ENCODE data around the gene NR1I2. TPM values are rescaled to one million over a fixed set of nuclear protein-coding genes. Genes with fewer than 3 reads are reported as not detected.

The NR1I2 gene
- total and polyA plus RNA-seq, 2 donors (not counting 3 experiments of a cell fraction or from before 2014, with no cell fraction given): 0.03 TPM; not detected in 1

GRCh38 chr3:119778811-119779210 lies 3.1 kb upstream of the NR1I2 start:
- Histone ChIP-seq H3K4me1 (ENCODE audit: control insufficient read depth, extremely low read depth, insufficient read depth, low read length) (no peaks in the 10 kb centered on the region), H3K9ac (replicated peaks; ENCODE audit: extremely low read depth, insufficient read depth, low read length) (no peak overlapping the region), H3K9me3 (replicated peaks; ENCODE audit: control insufficient read depth, insufficient read depth, low read length) (no peaks in the 10 kb centered on the region), H3K9me1 (replicated peaks; ENCODE audit: control insufficient read depth, extremely low read depth, insufficient read depth, low read length) (no peaks in the 10 kb centered on the region), H3K36me3 (ENCODE audit: control insufficient read depth in 2 of 2, extremely low read depth in 1 of 2, insufficient read depth in 2 of 2, low read length in 2 of 2) (no peaks in the 10 kb centered on the region), H3K4me2 (ENCODE audit: insufficient read depth, low read length) (no peak overlapping the region), H2AFZ (ENCODE audit: low read depth, low read length) (no peak overlapping the region), H3K4me3 (replicated peaks in 1 of 3; ENCODE audit: insufficient read depth in 1 of 3, low read depth in 1 of 3, low read length in 3 of 3) (no peak overlapping the region), H3K79me2 (ENCODE audit: control insufficient read depth, insufficient read depth, low read length) (no peaks in the 10 kb centered on the region), H3K27ac (ENCODE audit: insufficient read depth, low read depth, low read length) (no peak overlapping the region), H3K27me3 (ENCODE audit: control insufficient read depth in 2 of 2, insufficient read depth in 2 of 2, low read length in 2 of 2) (no peaks in the 10 kb centered on the region), H4K20me1 (replicated peaks; ENCODE audit: control insufficient read depth, extremely low read depth, insufficient read depth, low read length) (no peaks in the 10 kb centered on the region)
- TF ChIP-seq EZH2 (IDR thresholded peaks at IDR 0.05; ENCODE audit: borderline replicate concordance, low read depth, low read length, severe bottlenecking): no peak
- TF ChIP-seq JUN (IDR thresholded peaks at IDR 0.05; ENCODE audit: borderline replicate concordance, insufficient read depth, insufficient read length, low read depth): no peak
- no peak for TF ChIP-seq GATA2 (IDR thresholded peaks at IDR 0.05; ENCODE audit: insufficient read depth, insufficient read length, low read depth, low read length)
- no peak for TF ChIP-seq POLR2AphosphoS5 (IDR thresholded peaks at IDR 0.05; ENCODE audit: insufficient read depth, low read depth, low read length)
- no peak for TF ChIP-seq POLR2A (IDR thresholded peaks at IDR 0.05; ENCODE audit: low read depth, low read length)
- FAIRE-seq (no peak), DNase-seq (ENCODE audit: low read depth, low spot score) (no peak)
- dilution Hi-C loops (cut with MboI; ENCODE audit: extremely low pct_ligation_motif_present, low sequenced_read_pairs): no loop called here
- intact Hi-C loops (cut with micrococcal nuclease): no loop called here
- BruUV-seq (replicated peaks): no TSS peak
- CTCF ChIA-PET: no interaction called here
- POLR2A ChIA-PET: no interaction called here

GRCh38 chr3:119779731-119780383 lies 2.0 kb upstream of the NR1I2 start:
- no peaks in the 10 kb centered on the region for H3K27me3 ChIP-seq (ENCODE audit: control insufficient read depth in 2 of 2, insufficient read depth in 2 of 2, low read length in 2 of 2)
- TF ChIP-seq POLR2A (IDR thresholded peaks at IDR 0.05; ENCODE audit: low read depth, low read length) (no peak), POLR2AphosphoS5 (IDR thresholded peaks at IDR 0.05; ENCODE audit: insufficient read depth, low read depth, low read length) (no peak), CTCF (IDR thresholded peaks at IDR 0.05; ENCODE audit: extremely low read depth in 1 of 2, insufficient read depth in 1 of 2, low read depth in 1 of 2, low read length in 2 of 2) (no peak), JUN (IDR thresholded peaks at IDR 0.05; ENCODE audit: borderline replicate concordance, insufficient read depth, insufficient read length, low read depth) (no peak), GATA2 (IDR thresholded peaks at IDR 0.05; ENCODE audit: insufficient read depth, insufficient read length, low read depth, low read length) (no peak), FOS (IDR thresholded peaks at IDR 0.05; ENCODE audit: borderline replicate concordance, insufficient read depth, low read length) (no peak), MAX (IDR thresholded peaks at IDR 0.05; ENCODE audit: insufficient read depth, insufficient read length) (no peak), EZH2 (IDR thresholded peaks at IDR 0.05; ENCODE audit: borderline replicate concordance, low read depth, low read length, severe bottlenecking) (no peak), MYC (IDR thresholded peaks at IDR 0.05; ENCODE audit: low read depth, low read length) (no peak)
- no peak overlapping the region for H2AFZ ChIP-seq (ENCODE audit: low read depth, low read length)
- no peak for FAIRE-seq
- DNase-seq (ENCODE audit: low read depth, low spot score): no peak
- no peak overlapping the region for H3K4me3 ChIP-seq (replicated peaks in 1 of 3; ENCODE audit: insufficient read depth in 1 of 3, low read depth in 1 of 3, low read length in 3 of 3)
- no peaks in the 10 kb centered on the region for H3K4me1 ChIP-seq (ENCODE audit: control insufficient read depth, extremely low read depth, insufficient read depth, low read length)
- no peaks in the 10 kb centered on the region for H3K79me2 ChIP-seq (ENCODE audit: control insufficient read depth, insufficient read depth, low read length)
- POLR2A ChIA-PET: no interaction called here
- no peak overlapping the region for H3K27ac ChIP-seq (ENCODE audit: insufficient read depth, low read depth, low read length)
- H3K36me3 ChIP-seq (ENCODE audit: control insufficient read depth in 2 of 2, extremely low read depth in 1 of 2, insufficient read depth in 2 of 2, low read length in 2 of 2): no peaks in the 10 kb centered on the region
- H4K20me1 ChIP-seq (replicated peaks; ENCODE audit: control insufficient read depth, extremely low read depth, insufficient read depth, low read length): no peaks in the 10 kb centered on the region
- BruUV-seq (replicated peaks): no TSS peak
- dilution Hi-C loops (cut with MboI; ENCODE audit: extremely low pct_ligation_motif_present, low sequenced_read_pairs) (no loop called here), intact Hi-C loops (cut with micrococcal nuclease) (no loop called here)
- CTCF ChIA-PET: interaction anchor here (1.1 to 1.9 kb wide), 2 partner anchors 8 to 90 kb away, joined by 3 to 8 read pairs; no protein-coding TSS in a partner anchor
- H3K9me3 ChIP-seq (replicated peaks; ENCODE audit: control insufficient read depth, insufficient read depth, low read length): no peaks in the 10 kb centered on the region
- H3K9ac ChIP-seq (replicated peaks; ENCODE audit: extremely low read depth, insufficient read depth, low read length): no peak overlapping the region
- no peak overlapping the region for H3K4me2 ChIP-seq (ENCODE audit: insufficient read depth, low read length)
- H3K9me1 ChIP-seq (replicated peaks; ENCODE audit: control insufficient read depth, extremely low read depth, insufficient read depth, low read length): no peaks in the 10 kb centered on the region
